GM12891 (cell line): ENCODE measurements around the gene GDF10.

Source experiments
- POLR2A ChIP-seq: IDR thresholded peaks from 2 replicates; pipeline ENCODE4 v1.6.1; 2011; ENCODE audit warnings: low read depth, low read length, control low read depth
- POLR2AphosphoS5 ChIP-seq: IDR thresholded peaks from 2 replicates; pipeline ENCODE4 v1.6.1; 2011; ENCODE audit warnings: low read depth, low read length, control low read depth
- TAF1 ChIP-seq: IDR thresholded peaks from 2 replicates; pipeline ENCODE4 v1.6.1; 2011; ENCODE audit warnings: low read depth, low read length, control low read depth

- TF ChIP-seq POLR2AphosphoS5 (no peak), TAF1 (no peak), POLR2A (no peak)
These were observed 15.4 kb downstream of the GDF10 start for GRCh38 chr10:47315421-47315820.
